ENCODE data around the gene PRKCB. TPM values are rescaled to one million over a fixed set of nuclear protein-coding genes. Genes with fewer than 3 reads are reported as not detected.

Gene PRKCB
- polyA plus RNA-seq, 1 donor from 2014 or later: 27.6 TPM

DNA sequence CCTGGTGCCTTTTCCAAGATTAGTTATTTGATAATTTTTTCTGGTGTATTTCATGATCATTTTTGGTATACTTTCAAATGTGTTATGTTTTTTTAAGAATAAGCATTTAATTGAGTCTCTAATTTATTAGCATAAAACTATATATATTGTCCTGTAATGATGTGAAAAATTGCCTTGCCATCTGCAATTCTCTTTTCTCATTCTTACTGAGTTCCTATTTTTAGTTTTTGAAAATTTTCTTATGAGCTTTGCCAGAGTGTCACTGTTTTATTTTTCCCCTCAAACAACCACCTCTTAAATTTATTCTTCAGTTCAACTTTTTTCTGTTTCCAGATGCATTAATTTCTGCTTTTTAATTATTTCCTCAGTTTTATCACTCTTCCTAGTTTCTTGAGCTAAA lies 59.3 kb downstream of the PRKCB start:
- Histone ChIP-seq H3K27me3 (ENCODE audit: insufficient read depth, low read depth, low read length) (no peaks in the 10 kb centered on the region), H3K9ac (ENCODE audit: low read length) (no peak overlapping the region), H3F3A (ENCODE audit: insufficient read depth, low read length, poor library complexity, severe bottlenecking) (no peaks in the 10 kb centered on the region), H3K9me2 (ENCODE audit: insufficient read depth, low read length) (no peaks in the 10 kb centered on the region), H3K9me3 (ENCODE audit: low read length) (no peaks in the 10 kb centered on the region), H2AFZ (ENCODE audit: low read depth, low read length) (no peak overlapping the region), H3K27ac (ENCODE audit: low read length) (no peak overlapping the region), H3K79me2 (replicated peaks; ENCODE audit: insufficient read depth, low read length) (no peaks in the 10 kb centered on the region), H3K36me3 (ENCODE audit: insufficient read depth, low read length) (no peaks in the 10 kb centered on the region), H3K4me2 (ENCODE audit: low read length) (no peak overlapping the region), H4K20me1 (ENCODE audit: insufficient read depth) (no peaks in the 10 kb centered on the region), H3K4me3 (ENCODE audit: low read length) (no peak overlapping the region)
- TF ChIP-seq TAF1 (IDR thresholded peaks at IDR 0.05; ENCODE audit: low read depth) (no peak), SMC3 (conservative IDR thresholded peaks at IDR 0.05; ENCODE audit: poor library complexity) (no peak), EZH2 (IDR thresholded peaks at IDR 0.05; ENCODE audit: borderline replicate concordance, insufficient read depth, low read length, poor library complexity, severe bottlenecking) (no peak), POLR2AphosphoS5 (IDR thresholded peaks at IDR 0.05) (no peak), RAD21 (conservative IDR thresholded peaks at IDR 0.05) (no peak), MXI1 (conservative IDR thresholded peaks at IDR 0.05; ENCODE audit: poor library complexity, severe bottlenecking) (no peak), EP300 (conservative IDR thresholded peaks at IDR 0.05; ENCODE audit: poor library complexity, severe bottlenecking) (no peak), CTCF (IDR thresholded peaks at IDR 0.05; ENCODE audit: poor library complexity, severe bottlenecking) (no peak)
- TF ChIP-seq, protein P1, sequence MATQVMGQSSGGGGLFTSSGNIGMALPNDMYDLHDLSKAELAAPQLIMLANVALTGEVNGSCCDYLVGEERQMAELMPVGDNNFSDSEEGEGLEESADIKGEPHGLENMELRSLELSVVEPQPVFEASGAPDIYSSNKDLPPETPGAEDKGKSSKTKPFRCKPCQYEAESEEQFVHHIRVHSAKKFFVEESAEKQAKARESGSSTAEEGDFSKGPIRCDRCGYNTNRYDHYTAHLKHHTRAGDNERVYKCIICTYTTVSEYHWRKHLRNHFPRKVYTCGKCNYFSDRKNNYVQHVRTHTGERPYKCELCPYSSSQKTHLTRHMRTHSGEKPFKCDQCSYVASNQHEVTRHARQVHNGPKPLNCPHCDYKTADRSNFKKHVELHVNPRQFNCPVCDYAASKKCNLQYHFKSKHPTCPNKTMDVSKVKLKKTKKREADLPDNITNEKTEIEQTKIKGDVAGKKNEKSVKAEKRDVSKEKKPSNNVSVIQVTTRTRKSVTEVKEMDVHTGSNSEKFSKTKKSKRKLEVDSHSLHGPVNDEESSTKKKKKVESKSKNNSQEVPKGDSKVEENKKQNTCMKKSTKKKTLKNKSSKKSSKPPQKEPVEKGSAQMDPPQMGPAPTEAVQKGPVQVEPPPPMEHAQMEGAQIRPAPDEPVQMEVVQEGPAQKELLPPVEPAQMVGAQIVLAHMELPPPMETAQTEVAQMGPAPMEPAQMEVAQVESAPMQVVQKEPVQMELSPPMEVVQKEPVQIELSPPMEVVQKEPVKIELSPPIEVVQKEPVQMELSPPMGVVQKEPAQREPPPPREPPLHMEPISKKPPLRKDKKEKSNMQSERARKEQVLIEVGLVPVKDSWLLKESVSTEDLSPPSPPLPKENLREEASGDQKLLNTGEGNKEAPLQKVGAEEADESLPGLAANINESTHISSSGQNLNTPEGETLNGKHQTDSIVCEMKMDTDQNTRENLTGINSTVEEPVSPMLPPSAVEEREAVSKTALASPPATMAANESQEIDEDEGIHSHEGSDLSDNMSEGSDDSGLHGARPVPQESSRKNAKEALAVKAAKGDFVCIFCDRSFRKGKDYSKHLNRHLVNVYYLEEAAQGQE (IDR thresholded peaks at IDR 0.05; ENCODE audit: borderline replicate concordance): no peak

- Histone ChIP-seq H3K9me3 (ENCODE audit: low read length) (no peaks in the 10 kb centered on the region), H2AFZ (ENCODE audit: low read depth, low read length) (no peak overlapping the region), H3K27me3 (ENCODE audit: insufficient read depth, low read depth, low read length) (no peaks in the 10 kb centered on the region), H3K27ac (ENCODE audit: low read length) (no peak overlapping the region), H3K4me3 (ENCODE audit: low read length) (no peak overlapping the region), H3K4me2 (ENCODE audit: low read length) (no peak overlapping the region), H3K9me2 (ENCODE audit: insufficient read depth, low read length) (no peaks in the 10 kb centered on the region), H3K36me3 (ENCODE audit: insufficient read depth, low read length) (no peaks in the 10 kb centered on the region), H3K9ac (ENCODE audit: low read length) (no peak overlapping the region), H4K20me1 (ENCODE audit: insufficient read depth) (no peaks in the 10 kb centered on the region), H3K79me2 (replicated peaks; ENCODE audit: insufficient read depth, low read length) (no peaks in the 10 kb centered on the region), H3F3A (ENCODE audit: insufficient read depth, low read length, poor library complexity, severe bottlenecking) (no peaks in the 10 kb centered on the region)
- no peak for TF ChIP-seq EZH2 (IDR thresholded peaks at IDR 0.05; ENCODE audit: borderline replicate concordance, insufficient read depth, low read length, poor library complexity, severe bottlenecking)
- no peak for TF ChIP-seq RAD21 (conservative IDR thresholded peaks at IDR 0.05)
- no peak for TF ChIP-seq EP300 (conservative IDR thresholded peaks at IDR 0.05; ENCODE audit: poor library complexity, severe bottlenecking)
- TF ChIP-seq POLR2AphosphoS5 (IDR thresholded peaks at IDR 0.05): no peak
- no peak for TF ChIP-seq CTCF (IDR thresholded peaks at IDR 0.05; ENCODE audit: poor library complexity, severe bottlenecking)
- TF ChIP-seq SMC3 (conservative IDR thresholded peaks at IDR 0.05; ENCODE audit: poor library complexity): no peak
- no peak for TF ChIP-seq MXI1 (conservative IDR thresholded peaks at IDR 0.05; ENCODE audit: poor library complexity, severe bottlenecking)
- TF ChIP-seq TAF1 (IDR thresholded peaks at IDR 0.05; ENCODE audit: low read depth): no peak
- TF ChIP-seq, protein P1 (IDR thresholded peaks at IDR 0.05; ENCODE audit: borderline replicate concordance): no peak
Observed at GRCh38 chr16:23896832-23897821, 61.3 kb downstream of the PRKCB start.

All from neural cell (in vitro differentiated cells).